NCI-H446 (cell line): ENCODE data around the gene CACNB3.
"Not testable (repeated sequence)": the region's sequence is repeated elsewhere in the genome, so short reads cannot be mapped to it uniquely, and the experiment has no call there.

Experiments
- DNase-seq, 2 experiments: peaks; one replicate each; lab custom pipeline; 2025; lab: John Stamatoyannopoulos, UW

CACNB3 gene

GRCh38 chr12:48854932-48855331 is 36.6 kb downstream of the CACNB3 start:
- DNase-seq, result not testable (repeated sequence)

GRCh38 chr12:48856379-48856778 is 38.1 kb downstream of the CACNB3 start:
- DNase-seq, result no peak

- DNase-seq, result no peak
These were observed 39.1 kb downstream of the CACNB3 start for GRCh38 chr12:48857278-48857994.

GRCh38 chr12:48858043-48858442 is 39.7 kb downstream of the CACNB3 start:
- no peak for DNase-seq

- DNase-seq, result no peak
These were observed 41.3 kb downstream of the CACNB3 start for GRCh38 chr12:48859607-48860006.

GRCh38 chr12:48860236-48860635 is 41.9 kb downstream of the CACNB3 start:
- DNase-seq, result not testable (repeated sequence)

- no peak for DNase-seq
These were observed 42.8 kb downstream of the CACNB3 start for GRCh38 chr12:48861111-48861510.

- no peak for DNase-seq
These were observed 44.5 kb downstream of the CACNB3 start for GRCh38 chr12:48862760-48863159.

GRCh38 chr12:48863291-48863690 is 45.0 kb downstream of the CACNB3 start:
- no peak for DNase-seq

- DNase-seq, result peak; percentile 79 to 90
These were observed 47.2 kb downstream of the CACNB3 start, which contains the start of gene RND1 for GRCh38 chr12:48865281-48866051. TSS of gene RND1 (minus strand) at chr12:48865870. CDS start at chr12:48865767, 103 bp downstream.

- DNase-seq, result no peak
These were observed 47.9 kb downstream of the CACNB3 start for GRCh38 chr12:48866052-48866711.

- DNase-seq, result no peak
These were observed 50.2 kb downstream of the CACNB3 start for GRCh38 chr12:48868451-48868850.

- DNase-seq, result no peak
These were observed 50.9 kb downstream of the CACNB3 start for GRCh38 chr12:48869191-48869590.

- no peak for DNase-seq
These were observed 54.8 kb downstream of the CACNB3 start for GRCh38 chr12:48873096-48873495.

- not testable (repeated sequence) for DNase-seq
These were observed 55.2 kb downstream of the CACNB3 start for GRCh38 chr12:48873534-48873933.

GRCh38 chr12:48875944-48876515 is 57.7 kb downstream of the CACNB3 start:
- DNase-seq, result no peak
